Glutamatergic neuron (in vitro differentiated cells): ENCODE data around the gene TTLL7. TPM values are rescaled to one million over a fixed set of nuclear protein-coding genes. Genes with fewer than 3 reads are reported as not detected.

Experiments used
- DNase-seq: peaks from one replicate; pipeline ENCODE4 v3.0.0; 2022
- H3K27ac Mint-ChIP-seq: one replicate; pipeline ENCODE4 v1.8.0; 2020; ENCODE audit warnings: mild to moderate bottlenecking, mixed read lengths, inconsistent platforms; ENCODE audit not compliant: unreplicated experiment
- H3K27me3 Mint-ChIP-seq: one replicate; pipeline ENCODE4 v1.8.0; 2020; ENCODE audit warnings: mild to moderate bottlenecking, moderate library complexity, mixed read lengths, inconsistent platforms; ENCODE audit not compliant: unreplicated experiment
- H3K36me3 Mint-ChIP-seq: one replicate; pipeline ENCODE4 v1.8.0; 2020; ENCODE audit warnings: mild to moderate bottlenecking, mixed read lengths, inconsistent platforms; ENCODE audit not compliant: unreplicated experiment
- H3K4me1 Mint-ChIP-seq: one replicate; pipeline ENCODE4 v1.8.0; 2020; ENCODE audit warnings: mild to moderate bottlenecking, low read depth, mixed read lengths, inconsistent platforms; ENCODE audit not compliant: unreplicated experiment
- H3K4me3 Mint-ChIP-seq: one replicate; pipeline ENCODE4 v1.8.0; 2020; ENCODE audit warnings: mild to moderate bottlenecking, mixed read lengths, inconsistent platforms; ENCODE audit not compliant: unreplicated experiment
- H3K9me3 Mint-ChIP-seq: one replicate; pipeline ENCODE4 v1.8.0; 2020; ENCODE audit warnings: mild to moderate bottlenecking, moderate library complexity, mixed read lengths, inconsistent platforms; ENCODE audit not compliant: unreplicated experiment
- total RNA-seq: library from RNA; stranded (reverse); fragmentation: NEBNext Ultra II Directional; extraction: Animal tissue kit (Norgen Biotek cat#: 25700); gene quantifications from one replicate; pipeline ENCODE4 v1.2.1, GENCODE V29; 2021; ENCODE audit not compliant: unreplicated experiment
- TF ChIP-seq, protein P1 (sequence below): fragments of 200-600 bp; sonication (generic); IDR thresholded peaks from one replicate; pipeline ENCODE4 v1.5.0; 2021; ENCODE audit not compliant: partially characterized antibody, unreplicated experiment

TTLL7 gene
- total RNA-seq, 1 donor from 2014 or later, result 123 TPM

DNA sequence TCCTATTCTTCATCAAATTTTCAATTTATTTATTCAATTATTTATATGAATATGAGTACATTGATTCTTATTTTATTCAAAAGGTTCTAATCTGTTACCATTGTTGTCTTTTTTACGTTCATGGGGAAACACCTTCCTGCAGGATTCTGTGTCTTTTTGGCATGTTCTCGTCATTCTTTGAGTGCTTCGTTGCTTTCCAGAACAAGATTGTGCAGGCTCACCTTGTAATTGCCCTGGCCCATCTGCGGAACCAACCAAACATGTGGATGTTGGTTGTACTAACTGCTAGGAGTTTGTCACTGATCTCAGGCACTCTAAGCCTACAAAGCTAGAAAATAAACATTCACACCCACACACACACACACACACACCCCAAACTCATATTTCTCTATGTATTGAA is 182.1 kb downstream of the TTLL7 start:
- DNase-seq, result no peak
- Mint-ChIP-seq H3K27me3 (no peaks in the 10 kb centered on the region), H3K4me1 (peaks cover 4% of the 10 kb centered on the region), H3K36me3 (peaks cover 6% of the 10 kb centered on the region), H3K9me3 (no peaks in the 10 kb centered on the region), H3K27ac (no peak overlapping the region), H3K4me3 (no peak overlapping the region)
- TF ChIP-seq, protein P1, sequence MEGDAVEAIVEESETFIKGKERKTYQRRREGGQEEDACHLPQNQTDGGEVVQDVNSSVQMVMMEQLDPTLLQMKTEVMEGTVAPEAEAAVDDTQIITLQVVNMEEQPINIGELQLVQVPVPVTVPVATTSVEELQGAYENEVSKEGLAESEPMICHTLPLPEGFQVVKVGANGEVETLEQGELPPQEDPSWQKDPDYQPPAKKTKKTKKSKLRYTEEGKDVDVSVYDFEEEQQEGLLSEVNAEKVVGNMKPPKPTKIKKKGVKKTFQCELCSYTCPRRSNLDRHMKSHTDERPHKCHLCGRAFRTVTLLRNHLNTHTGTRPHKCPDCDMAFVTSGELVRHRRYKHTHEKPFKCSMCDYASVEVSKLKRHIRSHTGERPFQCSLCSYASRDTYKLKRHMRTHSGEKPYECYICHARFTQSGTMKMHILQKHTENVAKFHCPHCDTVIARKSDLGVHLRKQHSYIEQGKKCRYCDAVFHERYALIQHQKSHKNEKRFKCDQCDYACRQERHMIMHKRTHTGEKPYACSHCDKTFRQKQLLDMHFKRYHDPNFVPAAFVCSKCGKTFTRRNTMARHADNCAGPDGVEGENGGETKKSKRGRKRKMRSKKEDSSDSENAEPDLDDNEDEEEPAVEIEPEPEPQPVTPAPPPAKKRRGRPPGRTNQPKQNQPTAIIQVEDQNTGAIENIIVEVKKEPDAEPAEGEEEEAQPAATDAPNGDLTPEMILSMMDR, result no peak

DNA sequence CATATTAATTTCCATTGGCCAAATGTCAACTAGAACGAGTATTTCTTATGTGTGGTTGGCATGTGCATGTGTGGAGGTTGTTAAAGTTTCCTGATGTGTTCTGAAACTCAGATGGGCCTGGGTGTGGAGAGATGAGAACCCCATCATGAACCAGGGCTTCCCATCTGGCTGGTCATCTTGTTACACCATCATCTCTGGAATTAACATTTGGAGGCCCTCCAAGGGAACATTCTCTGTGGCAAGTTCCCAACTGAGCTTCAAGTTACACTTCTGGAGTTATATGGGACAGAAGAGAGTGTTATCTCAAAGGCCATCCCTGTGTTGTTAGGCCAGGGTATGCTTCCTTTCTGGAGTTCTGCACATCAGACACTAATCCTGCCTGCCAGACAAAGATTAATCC is 183.6 kb downstream of the TTLL7 start:
- Mint-ChIP-seq H3K36me3 (peaks cover 6% of the 10 kb centered on the region), H3K27ac (no peak overlapping the region), H3K4me3 (no peak overlapping the region), H3K27me3 (no peaks in the 10 kb centered on the region), H3K4me1 (peaks cover 4% of the 10 kb centered on the region), H3K9me3 (no peaks in the 10 kb centered on the region)
- DNase-seq, result no peak
- TF ChIP-seq, protein P1, result no peak

Other genes with a start within 250 kb of the TTLL7 start
- 11.2 TPM for gene PRKACB, start 145.1 kb upstream of the TTLL7 start, total RNA-seq